HG02642 (cell line): ENCODE measurements around the gene MAZ.
"Not testable (repeated sequence)": the region's sequence is repeated elsewhere in the genome, so short reads cannot be mapped to it uniquely, and the experiment has no call there.

Experiments used
- ATAC-seq: cut with Tn5 transposase; IDR thresholded peaks from one replicate; pipeline ENCODE4 v1.9.1; 2021; ENCODE audit warnings: mild to moderate bottlenecking; ENCODE audit not compliant: unreplicated experiment, poor library complexity

The MAZ gene

DNA sequence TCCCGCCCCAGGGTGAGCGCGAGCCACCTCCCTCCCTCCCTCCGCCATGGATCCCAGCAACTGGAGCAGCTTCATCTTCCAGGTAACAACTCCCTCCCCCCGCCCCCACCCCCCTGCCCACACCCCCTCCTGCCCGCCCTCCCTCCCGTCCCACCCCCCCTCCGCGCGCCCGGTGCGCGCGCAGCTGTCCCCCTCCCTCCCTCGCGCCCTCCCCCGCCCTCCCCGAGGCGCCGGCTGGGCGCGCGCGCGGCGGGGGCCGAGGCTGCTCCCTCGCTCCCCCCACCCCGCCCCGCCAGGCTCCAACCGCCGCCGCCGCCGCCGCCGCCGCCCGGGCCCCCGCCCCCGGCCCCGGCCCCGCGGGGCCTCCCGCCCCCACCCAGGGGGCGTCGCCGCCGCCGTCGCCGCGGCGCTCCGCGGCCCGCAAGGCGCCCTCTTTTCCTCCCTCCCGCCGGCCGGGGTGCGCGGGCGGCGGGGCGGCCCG is at the start of gene MAZ:
Gene MAZ (plus strand): TSS at position 431 of the 481 bp plus-strand sequence. CDS start 173 bp downstream, outside the sequence.
- ATAC-seq, result peak; percentile 9

- ATAC-seq, result no peak
These were observed 49.7 kb upstream of the MAZ start for GRCh38 chr16:29756654-29757053.

DNA sequence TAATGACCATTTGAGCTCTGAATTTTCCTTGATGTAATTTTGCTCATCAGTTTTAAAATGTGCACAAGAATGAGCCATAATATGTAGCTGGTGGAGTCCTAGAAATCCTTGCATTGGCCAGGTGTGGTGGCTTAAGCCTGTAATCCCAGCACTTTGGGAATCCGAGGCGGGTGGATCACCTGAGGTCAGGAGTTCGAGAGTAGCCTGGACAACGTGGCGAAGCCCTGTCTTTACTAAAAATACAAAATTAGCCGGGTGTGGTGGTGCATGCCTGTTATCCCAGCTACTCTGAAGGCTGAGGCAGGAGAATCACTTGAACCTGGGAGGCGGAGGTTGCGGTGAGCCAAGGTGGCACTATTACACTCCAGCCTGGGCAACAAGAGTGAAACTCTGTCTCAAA is 49.2 kb upstream of the MAZ start:
- ATAC-seq, result not testable (repeated sequence)

DNA sequence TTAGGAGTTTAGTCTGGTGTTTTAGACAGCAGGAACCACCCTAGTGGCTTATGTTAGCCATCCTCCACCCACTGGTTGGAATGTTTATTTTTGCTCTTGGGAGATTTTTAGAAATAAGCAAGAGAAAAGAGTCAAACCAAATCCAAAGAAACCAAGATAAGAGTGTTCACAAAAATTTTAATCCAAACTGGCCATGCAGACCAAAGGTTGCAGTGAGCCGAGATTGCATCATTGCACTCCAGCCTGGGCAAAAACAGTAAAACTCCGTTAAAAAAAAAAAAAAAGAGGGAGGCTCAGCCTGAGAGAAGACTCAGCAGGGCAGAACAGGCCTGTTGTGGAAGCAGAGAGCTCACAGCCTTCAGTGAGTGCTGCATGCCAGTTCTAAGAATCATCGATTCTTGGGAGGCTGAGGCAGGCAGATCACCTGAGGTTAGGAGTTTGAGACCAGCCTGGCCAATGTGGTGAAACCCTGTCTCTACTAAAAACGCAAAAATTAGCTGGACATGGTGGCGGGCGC is 48.3 kb upstream of the MAZ start:
- no peak for ATAC-seq

- ATAC-seq, result no peak
These were observed 45.6 kb upstream of the MAZ start for GRCh38 chr16:29760567-29761279.

DNA sequence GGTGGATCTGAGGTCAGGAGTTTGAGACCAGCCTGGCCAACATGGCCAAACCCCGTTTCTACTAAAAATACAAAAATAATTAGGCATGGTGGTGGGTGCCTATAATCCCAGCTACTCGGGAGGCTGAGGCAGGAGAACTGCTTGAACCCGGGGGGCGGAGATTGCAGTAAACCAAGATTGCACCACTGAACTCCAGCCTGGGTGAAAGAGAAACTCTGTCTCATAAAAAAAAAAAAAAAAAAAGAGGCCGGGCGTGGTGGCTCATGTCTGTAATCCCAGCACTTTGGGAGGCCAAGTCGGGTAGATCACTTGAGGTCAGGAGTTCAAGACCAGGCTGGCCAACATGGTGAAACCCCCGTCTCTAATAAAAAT is 45.1 kb upstream of the MAZ start:
- ATAC-seq, result not testable (repeated sequence)

DNA sequence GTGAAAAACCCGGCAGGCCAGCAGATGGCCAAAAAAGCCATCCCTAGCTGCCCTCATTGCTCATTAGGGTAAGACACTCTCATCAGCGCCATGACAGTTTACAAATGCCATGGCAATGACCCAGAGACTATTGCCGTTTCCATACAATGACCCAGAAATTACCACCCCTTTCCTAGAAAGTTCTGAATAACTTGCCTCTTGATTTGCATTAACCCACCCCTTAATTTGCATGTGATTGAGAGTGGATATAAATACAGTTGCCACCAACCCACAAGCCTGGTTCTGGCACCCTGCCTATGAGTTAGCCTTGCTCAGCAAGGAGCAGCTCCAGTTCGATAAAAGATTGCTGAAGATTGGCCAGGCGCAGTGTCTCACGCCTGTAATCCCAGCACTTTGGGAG is 44.4 kb upstream of the MAZ start:
- no peak for ATAC-seq

DNA sequence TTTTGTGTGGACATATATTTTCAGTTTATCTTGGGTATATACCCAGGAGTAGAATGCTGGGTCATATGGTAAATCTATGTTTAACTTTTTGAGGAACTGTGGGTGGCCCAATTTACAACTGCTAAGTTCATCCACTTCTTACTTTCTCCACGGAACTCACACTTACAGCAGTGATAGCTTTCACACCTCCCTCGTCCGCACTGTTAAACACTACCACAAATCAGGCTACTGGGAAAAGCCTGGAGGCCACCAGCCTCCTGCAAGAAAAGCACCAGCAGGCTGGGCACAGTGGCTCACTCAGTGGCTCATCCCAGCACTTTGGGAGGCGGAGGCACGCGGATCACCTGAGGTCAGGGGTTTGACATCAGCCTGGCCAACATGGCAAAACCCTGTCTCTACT is 43.0 kb upstream of the MAZ start:
- ATAC-seq, result no peak

GRCh38 chr16:29765167-29766032 is 40.9 kb upstream of the MAZ start:
- no peak for ATAC-seq

- no peak for ATAC-seq
These were observed 39.8 kb upstream of the MAZ start for GRCh38 chr16:29766571-29766970.

DNA sequence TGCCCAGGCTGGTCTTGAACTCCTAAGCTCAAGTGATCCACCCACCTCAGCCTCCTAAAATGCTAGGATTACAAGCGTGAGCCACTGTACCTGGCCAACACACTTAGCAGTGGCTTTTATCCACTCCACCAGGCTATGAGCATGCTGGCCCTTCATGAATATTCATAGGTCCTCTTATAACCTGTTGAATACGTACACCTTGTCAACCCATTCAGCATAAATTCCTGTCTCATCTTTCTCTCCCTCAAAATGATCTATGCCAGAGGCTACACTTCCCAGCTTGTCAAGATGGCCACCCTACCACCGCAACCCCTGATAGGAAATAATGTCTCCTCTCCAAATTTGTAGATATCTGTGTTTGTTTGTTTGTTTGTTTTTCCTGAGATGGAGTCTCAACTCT is 39.3 kb upstream of the MAZ start:
- ATAC-seq, result no peak

DNA sequence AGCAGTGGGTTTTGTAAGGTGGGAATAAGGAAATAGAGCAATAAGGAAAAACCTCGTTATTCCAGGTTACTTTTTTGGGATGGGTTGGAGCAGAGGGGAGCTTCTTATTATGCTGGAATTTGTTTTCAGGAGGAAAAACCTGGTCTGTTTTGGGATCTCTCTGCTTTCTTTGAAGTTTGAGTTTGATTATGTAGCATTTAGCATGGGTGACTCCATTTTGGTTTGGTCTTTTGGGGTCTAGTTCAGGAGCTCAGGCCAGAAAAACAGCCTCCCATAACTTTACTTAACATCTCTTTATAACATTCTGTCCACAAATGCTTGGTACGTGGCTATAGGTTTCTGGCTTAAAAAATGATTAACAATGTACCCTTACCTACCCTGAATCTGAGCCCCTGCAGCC is 36.8 kb upstream of the MAZ start:
- ATAC-seq, result no peak

DNA sequence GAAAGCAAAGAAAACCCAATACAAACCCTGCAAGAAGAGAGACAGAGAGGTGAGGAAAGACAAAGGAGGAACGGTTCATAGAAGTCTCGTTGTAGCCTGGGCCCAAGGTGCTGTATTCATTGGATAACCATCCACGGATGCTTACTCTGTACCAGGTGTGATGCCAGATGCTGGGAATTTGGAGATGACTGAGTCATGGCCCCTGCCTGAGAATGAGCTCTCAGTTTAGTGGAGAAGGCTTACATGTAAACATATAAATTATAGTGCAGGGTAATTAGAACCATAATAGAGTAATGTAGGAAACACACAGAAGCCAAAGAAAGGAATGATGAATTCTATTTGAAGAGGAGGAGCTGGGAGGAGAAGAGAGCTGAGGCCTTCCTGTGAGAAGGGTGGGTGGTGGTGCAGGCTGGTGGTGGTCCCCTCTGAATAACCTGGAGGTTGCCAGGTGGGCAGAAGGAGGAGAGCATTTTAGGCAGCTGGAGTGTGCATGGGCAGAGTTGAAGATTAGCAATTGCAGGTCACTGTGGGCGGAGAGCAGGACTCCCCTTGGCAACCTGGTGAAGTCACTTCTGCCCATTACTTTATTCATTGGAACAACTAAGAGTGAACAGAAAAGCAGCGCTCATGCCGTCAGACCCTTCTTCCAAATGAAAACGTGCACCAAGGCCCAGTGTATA is 35.9 kb upstream of the MAZ start:
- no peak for ATAC-seq

DNA sequence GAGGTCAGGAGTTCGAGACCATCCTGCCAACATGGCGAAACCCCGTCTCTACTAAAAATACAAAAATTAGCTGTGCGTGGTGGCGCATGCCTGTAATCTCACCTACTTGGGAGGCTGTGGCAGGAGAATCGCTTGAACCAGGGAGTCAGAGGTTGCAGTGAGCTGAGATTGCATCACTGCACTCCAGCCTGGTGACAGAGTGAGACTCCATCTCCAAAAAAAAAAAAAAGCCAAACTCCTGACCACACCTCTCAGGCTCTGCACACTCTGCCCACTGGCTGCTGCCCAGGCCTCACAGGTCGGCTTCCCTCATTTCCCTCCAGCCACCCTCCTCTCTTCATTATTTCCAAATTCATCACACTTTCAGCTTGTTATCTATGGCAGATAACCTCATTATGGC is 34.0 kb upstream of the MAZ start:
- ATAC-seq, result not testable (repeated sequence)

DNA sequence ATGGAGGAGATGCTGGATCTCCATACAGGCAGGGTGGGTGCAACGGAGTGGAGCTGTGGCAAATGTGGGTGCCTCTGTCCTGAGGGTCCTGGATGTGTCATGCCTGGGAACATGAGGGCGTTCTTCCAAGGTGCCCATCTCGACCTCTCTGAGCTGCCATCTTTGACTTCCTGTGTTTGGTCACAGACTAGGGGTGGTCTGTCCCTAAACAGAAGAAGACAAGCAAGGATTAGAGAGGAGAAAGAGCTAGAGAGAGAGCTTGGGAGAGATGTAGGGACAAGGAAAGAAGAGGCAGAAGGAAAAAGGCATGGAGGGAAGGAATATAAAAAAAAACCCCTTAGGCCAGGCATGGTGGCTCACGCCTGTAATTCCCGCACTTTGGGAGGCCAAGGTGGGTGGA is 31.6 kb upstream of the MAZ start:
- ATAC-seq, result no peak

DNA sequence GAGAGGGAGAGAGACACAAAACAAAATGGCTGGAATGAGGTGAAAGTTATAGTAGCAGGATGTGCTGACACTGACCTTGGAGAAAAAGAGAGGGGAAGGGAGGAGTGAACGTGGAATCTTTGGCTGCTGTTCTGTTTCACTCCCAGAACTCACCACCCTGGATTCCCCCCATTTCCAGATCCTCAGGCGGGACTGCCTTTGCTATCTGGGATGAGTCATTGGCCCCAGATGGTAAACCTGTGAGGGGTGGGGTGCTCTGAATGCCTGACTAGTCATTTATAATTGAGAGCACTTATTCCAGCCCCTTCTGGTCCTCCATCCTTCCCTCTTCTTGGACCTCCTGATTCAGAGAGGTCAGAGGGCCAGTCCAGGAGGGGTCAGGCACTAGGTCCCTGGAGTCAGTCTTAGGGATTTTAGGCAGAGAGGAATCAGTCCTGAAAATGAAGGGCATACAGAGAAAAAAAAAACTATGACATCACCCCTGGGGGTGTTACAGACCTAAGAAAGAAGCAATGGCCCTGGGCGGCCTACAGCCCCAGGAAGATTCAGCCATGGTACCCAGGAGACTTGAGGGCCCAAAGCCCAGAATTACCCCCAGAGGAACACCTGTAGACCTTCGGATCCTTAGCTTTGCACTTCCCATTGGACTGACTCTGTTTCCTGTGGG is 30.5 kb upstream of the MAZ start:
- no peak for ATAC-seq

DNA sequence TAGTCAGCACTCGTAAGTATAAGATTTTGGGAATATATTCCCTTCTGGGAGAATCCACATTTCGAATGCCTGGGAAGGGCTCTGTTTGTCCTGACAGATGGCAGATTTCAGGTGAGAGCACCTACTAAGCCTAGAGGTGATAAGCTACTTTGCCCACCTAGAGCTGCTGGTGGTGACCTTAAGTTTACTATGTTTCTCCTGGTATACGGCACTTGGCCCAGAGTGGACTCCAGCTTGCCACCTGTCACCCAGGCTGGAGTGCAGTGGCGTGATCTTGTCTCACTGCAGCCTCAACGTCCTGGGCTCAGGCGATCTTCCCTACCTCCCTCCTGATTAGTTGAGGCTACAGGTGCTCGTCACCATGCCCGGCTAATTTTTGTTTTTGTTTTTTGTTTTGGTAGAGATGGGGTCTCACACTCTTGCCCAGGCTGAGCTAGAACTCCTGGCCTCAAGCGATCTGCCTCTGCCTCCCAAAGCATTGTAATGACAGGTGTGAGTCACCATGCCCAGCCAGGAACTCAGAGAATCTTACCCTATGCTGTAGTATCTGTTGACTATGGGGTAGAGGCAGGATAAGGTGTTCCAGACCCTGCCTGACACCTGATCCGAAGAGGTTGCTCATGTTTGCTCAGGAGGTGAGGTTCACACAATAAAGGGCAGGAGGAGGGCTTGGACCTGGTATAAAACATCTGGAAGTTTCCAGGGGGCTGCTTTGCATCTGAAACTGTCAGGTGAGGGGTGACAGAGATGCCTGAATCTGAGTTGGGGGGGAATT is 28.6 kb upstream of the MAZ start, which contains the start of gene ZG16:
Gene ZG16 (plus strand): TSS at position 681 of the 775 bp plus-strand sequence. CDS start 1,011 bp downstream, outside the sequence.
- no peak for ATAC-seq

DNA sequence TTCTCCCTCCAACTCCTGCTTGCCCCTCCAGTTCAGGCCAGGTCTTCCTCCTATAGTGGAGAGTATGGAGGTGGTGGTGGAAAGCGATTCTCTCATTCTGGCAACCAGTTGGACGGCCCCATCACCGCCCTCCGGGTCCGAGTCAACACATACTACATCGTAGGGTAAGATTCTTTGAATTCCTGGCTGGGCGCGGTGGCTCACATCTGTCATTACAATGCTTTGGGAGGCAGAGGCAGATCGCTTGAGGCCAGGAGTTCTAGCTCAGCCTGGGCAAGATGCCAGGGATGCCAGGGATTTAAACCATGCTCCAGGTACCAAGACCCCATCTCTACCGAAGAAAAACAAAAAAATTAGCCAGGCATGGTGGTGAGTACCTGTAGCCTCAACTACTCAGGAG is 26.9 kb upstream of the MAZ start:
- no peak for ATAC-seq
